ENCODE data around the gene CENPM.

CENPM gene

DNA sequence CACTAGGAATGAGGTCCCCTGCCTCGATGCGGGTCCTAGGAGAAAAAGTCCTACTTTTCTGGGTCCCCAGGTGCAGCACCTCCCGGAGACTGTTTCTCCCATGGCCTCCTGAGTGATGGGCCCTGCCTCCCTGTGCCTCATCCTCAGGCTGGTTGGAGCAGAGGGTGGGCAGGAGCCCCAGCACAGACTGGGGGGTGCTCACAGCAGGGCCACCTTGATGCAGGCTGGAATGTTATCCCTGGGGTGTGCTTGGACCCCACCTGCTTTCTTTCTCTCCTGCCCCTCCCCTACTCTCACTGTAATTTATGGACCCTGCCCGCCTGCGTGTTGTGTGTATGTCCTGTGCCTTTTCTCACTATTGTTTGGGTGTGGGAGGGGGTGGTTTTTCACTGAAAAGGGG is 40.1 kb downstream of the CENPM start:
- Histone ChIP-seq H3K27me3 (ENCODE audit: low read length) (no peaks in the 10 kb centered on the region), H2AFZ (ENCODE audit: low read depth, low read length, severe bottlenecking) (no peak overlapping the region), H3K27ac (ENCODE audit: low read depth, low read length) (no peak overlapping the region), H3K9ac (ENCODE audit: low read length) (no peak overlapping the region), H4K20me1 (ENCODE audit: low read depth, low read length) (no peaks in the 10 kb centered on the region), H3K4me3 (ENCODE audit: insufficient read depth, low read length, poor library complexity, severe bottlenecking) (no peak overlapping the region), H3K9me3 (ENCODE audit: insufficient read depth, low read length) (no peaks in the 10 kb centered on the region), H3K79me2 (ENCODE audit: insufficient read depth, low read length) (no peaks in the 10 kb centered on the region), H3K4me2 (ENCODE audit: low read depth, low read length, poor library complexity, severe bottlenecking) (no peak overlapping the region), H3F3A (ENCODE audit: insufficient read depth) (peaks cover 4% of the 10 kb centered on the region; the same call in 1 of the 2 replicates), H3K9me2 (replicated peaks; ENCODE audit: insufficient read depth, low read length) (no peaks in the 10 kb centered on the region), H3K36me3 (ENCODE audit: low read length) (peaks cover 3% of the 10 kb centered on the region; the same call in 1 of the 2 replicates)
- TF ChIP-seq EZH2phosphoT487 (conservative IDR thresholded peaks at IDR 0.05; ENCODE audit: low read length) = no peak
- TF ChIP-seq, protein P1, sequence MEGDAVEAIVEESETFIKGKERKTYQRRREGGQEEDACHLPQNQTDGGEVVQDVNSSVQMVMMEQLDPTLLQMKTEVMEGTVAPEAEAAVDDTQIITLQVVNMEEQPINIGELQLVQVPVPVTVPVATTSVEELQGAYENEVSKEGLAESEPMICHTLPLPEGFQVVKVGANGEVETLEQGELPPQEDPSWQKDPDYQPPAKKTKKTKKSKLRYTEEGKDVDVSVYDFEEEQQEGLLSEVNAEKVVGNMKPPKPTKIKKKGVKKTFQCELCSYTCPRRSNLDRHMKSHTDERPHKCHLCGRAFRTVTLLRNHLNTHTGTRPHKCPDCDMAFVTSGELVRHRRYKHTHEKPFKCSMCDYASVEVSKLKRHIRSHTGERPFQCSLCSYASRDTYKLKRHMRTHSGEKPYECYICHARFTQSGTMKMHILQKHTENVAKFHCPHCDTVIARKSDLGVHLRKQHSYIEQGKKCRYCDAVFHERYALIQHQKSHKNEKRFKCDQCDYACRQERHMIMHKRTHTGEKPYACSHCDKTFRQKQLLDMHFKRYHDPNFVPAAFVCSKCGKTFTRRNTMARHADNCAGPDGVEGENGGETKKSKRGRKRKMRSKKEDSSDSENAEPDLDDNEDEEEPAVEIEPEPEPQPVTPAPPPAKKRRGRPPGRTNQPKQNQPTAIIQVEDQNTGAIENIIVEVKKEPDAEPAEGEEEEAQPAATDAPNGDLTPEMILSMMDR (IDR thresholded peaks at IDR 0.05; ENCODE audit: insufficient read depth, low read length, poor library complexity, severe bottlenecking) = no peak

- H3K36me3 ChIP-seq (ENCODE audit: low read length) = peaks cover 3% of the 10 kb centered on the region; the same call in 1 of the 2 replicates
- H3F3A ChIP-seq (ENCODE audit: insufficient read depth) = peaks cover 4% of the 10 kb centered on the region; the same call in 1 of the 2 replicates
- TF ChIP-seq, protein P1 (IDR thresholded peaks at IDR 0.05; ENCODE audit: insufficient read depth, low read length, poor library complexity, severe bottlenecking) = no peak
- no peak for TF ChIP-seq EZH2phosphoT487 (conservative IDR thresholded peaks at IDR 0.05; ENCODE audit: low read length)
- H3K9me3 ChIP-seq (ENCODE audit: insufficient read depth, low read length) = no peaks in the 10 kb centered on the region
- no peaks in the 10 kb centered on the region for H3K79me2 ChIP-seq (ENCODE audit: insufficient read depth, low read length)
- no peaks in the 10 kb centered on the region for H4K20me1 ChIP-seq (ENCODE audit: low read depth, low read length)
- no peak overlapping the region for H3K9ac ChIP-seq (ENCODE audit: low read length)
- H3K27me3 ChIP-seq (ENCODE audit: low read length) = no peaks in the 10 kb centered on the region
- H3K4me2 ChIP-seq (ENCODE audit: low read depth, low read length, poor library complexity, severe bottlenecking) = no peak overlapping the region
- H3K9me2 ChIP-seq (replicated peaks; ENCODE audit: insufficient read depth, low read length) = no peaks in the 10 kb centered on the region
- no peak overlapping the region for H3K4me3 ChIP-seq (ENCODE audit: insufficient read depth, low read length, poor library complexity, severe bottlenecking)
- no peak overlapping the region for H2AFZ ChIP-seq (ENCODE audit: low read depth, low read length, severe bottlenecking)
- no peak overlapping the region for H3K27ac ChIP-seq (ENCODE audit: low read depth, low read length)
These were observed 41.3 kb downstream of the CENPM start for GRCh38 chr22:41905411-41906202.

DNA sequence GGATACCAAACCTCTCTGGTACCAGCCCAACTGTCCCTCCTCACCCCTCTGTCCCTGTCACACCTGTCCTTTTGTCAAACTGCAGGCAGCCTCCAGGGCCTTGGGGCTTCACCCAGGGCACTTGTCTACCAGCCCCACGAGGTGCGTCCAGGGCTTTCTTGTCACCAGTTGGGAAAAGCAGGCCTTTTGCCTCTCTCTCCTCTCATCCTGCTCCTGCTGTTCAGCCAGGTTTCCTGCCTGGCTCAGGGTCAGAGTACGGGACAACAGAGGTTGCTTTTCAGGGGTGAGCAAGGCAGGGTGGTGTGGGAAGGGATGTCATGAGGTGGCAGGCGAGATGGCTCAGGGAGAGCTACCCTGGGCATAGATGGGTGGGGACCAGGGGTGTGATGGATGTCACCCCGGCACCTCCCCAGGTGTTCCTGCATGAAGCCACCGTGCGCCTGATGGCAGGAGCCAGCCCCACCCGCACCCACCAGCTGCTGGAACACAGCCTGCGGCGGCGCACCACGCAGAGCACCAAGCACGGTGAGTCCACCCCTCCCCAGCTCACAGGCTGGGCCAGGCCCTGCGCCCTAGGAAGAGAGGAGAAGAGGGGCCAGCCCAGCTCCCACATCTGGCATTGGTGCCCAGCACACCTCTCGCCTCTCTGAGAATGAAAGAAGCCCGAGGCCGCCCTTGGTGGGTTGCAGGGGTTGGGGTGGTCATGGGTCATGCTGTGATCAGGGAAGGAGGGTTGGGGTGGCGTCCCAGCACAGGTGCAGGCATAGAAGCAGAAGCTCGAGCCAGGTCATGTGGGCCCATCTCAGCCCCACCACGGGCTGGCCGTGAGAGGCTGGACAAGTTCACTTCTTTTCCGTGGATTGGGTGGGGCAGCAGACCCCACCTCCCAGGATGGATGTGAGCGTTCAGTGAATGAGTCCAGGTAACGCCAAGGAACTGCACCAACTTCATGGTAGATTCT is 42.2 kb downstream of the CENPM start:
- no peaks in the 10 kb centered on the region for H4K20me1 ChIP-seq (ENCODE audit: low read depth, low read length)
- no peaks in the 10 kb centered on the region for H3K9me2 ChIP-seq (replicated peaks; ENCODE audit: insufficient read depth, low read length)
- peaks cover 5% of the 10 kb centered on the region for H3K36me3 ChIP-seq (ENCODE audit: low read length)
- H3K9ac ChIP-seq (ENCODE audit: low read length) = no peak overlapping the region
- H3F3A ChIP-seq (ENCODE audit: insufficient read depth) = peaks cover 4% of the 10 kb centered on the region; the same call in 1 of the 2 replicates
- no peaks in the 10 kb centered on the region for H3K79me2 ChIP-seq (ENCODE audit: insufficient read depth, low read length)
- H3K9me3 ChIP-seq (ENCODE audit: insufficient read depth, low read length) = no peaks in the 10 kb centered on the region
- TF ChIP-seq, protein P1 (IDR thresholded peaks at IDR 0.05; ENCODE audit: insufficient read depth, low read length, poor library complexity, severe bottlenecking) = no peak
- no peak for TF ChIP-seq EZH2phosphoT487 (conservative IDR thresholded peaks at IDR 0.05; ENCODE audit: low read length)
- H3K27ac ChIP-seq (ENCODE audit: low read depth, low read length) = no peak overlapping the region
- H3K27me3 ChIP-seq (ENCODE audit: low read length) = no peaks in the 10 kb centered on the region
- no peak overlapping the region for H3K4me3 ChIP-seq (ENCODE audit: insufficient read depth, low read length, poor library complexity, severe bottlenecking)
- H3K4me2 ChIP-seq (ENCODE audit: low read depth, low read length, poor library complexity, severe bottlenecking) = no peak overlapping the region
- no peak overlapping the region for H2AFZ ChIP-seq (ENCODE audit: low read depth, low read length, severe bottlenecking)

All from SU-DHL-6 (cell line).